ENCODE measurements around the gene MEIOSIN.

MEIOSIN gene

DNA sequence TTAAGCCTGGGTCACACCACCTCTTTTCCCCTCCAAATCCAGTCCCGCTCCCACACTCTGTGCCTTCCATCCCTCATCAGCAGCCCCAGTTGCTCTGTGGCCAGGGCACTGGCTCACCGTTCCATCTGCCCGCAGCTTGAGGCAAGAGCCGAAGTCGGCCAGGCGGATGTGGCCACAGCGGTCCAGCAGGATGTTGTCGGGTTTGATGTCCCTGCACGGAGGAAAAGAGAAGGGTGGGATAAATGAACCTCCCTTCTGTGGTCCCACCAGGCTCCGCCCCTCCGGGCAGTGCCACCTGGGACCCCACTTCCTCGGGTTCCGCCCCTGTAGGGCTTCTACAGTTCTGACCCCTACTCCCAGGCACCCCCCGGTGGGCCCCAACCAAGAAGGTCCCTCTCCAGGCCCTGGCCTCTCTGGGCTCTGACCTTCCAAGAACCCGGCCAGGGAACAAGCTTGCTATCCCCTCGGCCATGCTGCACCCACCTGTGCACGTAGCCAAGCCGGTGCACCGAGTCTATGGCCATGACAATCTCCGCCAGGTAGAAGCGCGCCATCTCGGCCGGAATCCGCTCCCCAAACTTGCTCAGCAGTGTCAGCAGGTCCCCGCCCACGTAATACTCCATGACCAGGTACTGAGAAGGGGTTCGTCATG lies 44.9 kb downstream of the MEIOSIN start:
- no peak for DNase-seq (ENCODE audit: extremely low spot score, insufficient read length, low read depth)
- FAIRE-seq: no peak

DNA sequence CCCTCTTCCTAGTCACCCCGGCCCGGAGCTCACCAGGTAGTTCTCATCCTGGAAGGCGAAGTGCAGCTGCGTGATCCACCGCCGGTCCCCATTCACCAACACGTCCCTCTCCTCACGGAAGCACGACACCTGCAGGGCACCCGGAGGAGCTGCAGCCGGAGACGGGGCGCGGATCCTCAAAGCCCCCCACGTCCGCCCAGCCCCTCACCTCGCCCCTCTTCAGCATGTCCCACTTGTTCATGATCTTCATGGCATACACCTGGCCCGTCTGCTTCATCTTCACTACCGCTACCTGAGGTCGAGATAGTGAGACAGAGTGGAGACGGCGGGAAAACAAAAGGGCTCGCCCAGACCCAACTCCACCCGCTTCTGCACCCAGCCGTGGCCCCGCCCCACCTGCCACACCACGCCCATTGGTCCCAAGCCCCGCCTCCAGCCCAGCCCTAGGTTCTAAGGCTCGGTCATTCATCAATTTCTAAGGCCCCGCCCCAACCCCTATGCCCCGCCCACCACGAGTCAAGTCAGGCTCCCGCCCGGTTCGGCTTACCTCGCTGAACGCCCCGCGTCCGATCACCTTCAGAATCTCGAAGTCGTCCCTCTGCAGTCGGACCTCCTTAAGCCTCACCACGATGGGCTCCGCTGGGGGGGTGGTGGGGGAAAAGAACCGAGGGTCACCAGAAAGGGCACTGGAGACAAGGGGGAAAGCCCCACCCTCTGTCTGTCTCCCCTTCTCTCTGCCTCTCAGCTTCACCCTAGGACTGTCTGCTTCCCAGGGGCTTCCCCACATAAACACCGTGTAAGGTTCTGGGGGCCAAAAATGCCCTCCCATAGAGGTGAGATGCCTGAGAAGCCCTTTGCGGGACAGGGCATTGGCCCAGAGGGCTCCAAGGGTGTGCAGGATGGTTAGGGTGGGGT lies 46.2 kb downstream of the MEIOSIN start:
- DNase-seq (ENCODE audit: extremely low spot score, insufficient read length, low read depth): peak; percentile 88
- peak; percentile 94 for FAIRE-seq

DNA sequence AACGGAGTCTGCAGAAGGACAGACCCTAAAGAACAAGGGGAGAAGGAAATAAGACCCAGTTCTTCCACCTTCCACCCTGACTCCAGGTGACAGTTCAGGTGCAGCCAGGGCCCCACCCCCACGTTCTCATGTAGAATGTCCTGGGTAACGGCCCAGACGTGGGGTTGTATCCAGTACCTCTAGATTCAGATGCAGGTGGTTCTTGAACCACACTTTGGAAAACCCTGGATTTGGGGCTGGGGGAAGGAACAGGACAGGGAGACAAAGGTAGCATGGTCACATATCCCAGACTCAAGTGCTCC lies 46.9 kb downstream of the MEIOSIN start:
- FAIRE-seq (no peak), DNase-seq (ENCODE audit: extremely low spot score, insufficient read length, low read depth) (no peak)

DNA sequence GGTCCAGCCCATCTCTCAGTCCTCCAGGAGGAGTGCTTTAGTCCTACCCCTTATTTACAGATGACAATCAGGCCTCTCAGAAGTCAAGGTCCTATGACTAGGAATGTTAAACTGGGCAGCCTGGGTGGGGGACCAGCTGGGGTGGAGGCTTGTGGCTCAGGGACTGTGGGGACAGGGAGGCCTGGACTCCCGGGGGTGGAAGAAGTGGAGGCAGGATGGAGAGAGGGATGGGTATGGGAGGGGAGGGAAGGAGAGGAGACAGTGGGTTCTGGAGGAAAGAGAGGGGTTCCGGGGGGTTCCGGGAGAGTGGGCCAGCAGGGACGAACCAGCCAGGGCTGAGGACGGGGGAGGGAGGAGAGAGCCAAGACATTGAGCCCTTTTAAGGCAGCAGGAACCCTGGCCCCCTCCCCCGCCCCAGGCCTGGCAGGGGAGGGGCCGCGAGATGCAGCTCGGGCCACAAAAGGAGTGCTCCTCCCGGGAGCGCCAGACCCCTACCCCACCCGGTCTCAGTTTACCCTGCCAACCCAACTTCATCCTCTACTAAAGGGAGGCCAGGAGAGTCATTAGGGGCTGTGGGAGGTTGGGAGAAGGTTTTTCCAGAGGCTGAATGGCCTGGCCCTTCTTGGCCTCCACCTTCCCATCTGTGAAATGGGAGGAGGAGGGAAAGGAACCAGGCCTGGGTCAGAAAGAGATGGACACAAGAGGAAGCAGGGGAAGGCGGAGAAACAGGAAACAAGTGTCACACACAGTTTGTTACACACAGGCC lies 47.4 kb downstream of the MEIOSIN start:
- DNase-seq (ENCODE audit: extremely low spot score, insufficient read length, low read depth) (no peak), FAIRE-seq (no peak)

DNA sequence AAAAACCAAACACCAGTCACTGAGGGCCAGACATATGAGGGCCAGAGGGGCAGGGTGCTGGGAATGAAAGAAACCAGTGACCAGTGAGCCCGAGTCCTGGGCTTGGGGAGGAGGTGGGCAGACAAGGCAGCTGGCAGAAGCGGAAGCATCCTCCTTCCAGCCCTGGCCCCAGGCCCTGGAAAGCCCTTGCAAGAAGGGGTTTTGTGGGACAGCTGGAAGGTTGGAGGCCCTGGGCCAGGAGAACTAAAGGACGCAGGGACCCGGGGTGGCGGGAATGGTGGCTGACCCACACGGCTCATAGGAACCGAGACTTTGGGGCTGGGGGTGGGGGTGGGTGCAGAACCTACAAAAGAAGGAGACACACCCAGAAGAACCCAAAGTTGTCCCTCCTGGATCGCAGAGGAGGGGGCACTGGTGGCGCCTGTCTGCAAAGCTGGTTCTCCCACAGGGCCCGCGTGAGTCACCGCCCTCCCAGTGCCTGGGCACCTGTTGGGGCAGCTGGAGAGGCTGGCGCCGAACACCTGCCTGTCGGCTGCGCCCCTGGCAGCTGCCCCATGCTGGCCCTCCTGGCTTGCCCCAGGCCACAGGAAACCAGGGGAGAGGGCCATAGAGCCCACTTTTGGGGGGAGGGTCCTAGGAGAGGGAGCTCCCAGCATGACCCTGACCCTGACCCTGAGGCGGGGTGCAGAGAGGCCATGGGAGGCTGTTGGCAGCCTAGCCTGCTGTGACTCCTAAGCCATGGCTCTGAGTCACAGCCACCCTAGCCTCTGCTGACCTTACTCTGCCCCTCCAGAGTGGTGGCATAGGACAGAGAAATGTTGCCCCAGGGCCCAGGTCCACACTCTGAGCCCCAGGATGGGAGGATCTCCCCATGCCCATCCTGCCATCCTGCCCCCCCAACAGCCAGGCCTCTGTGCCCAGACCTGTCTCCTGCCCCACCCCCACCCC lies 48.2 kb downstream of the MEIOSIN start:
- FAIRE-seq: no peak
- no peak for DNase-seq (ENCODE audit: extremely low spot score, insufficient read length, low read depth)

DNA sequence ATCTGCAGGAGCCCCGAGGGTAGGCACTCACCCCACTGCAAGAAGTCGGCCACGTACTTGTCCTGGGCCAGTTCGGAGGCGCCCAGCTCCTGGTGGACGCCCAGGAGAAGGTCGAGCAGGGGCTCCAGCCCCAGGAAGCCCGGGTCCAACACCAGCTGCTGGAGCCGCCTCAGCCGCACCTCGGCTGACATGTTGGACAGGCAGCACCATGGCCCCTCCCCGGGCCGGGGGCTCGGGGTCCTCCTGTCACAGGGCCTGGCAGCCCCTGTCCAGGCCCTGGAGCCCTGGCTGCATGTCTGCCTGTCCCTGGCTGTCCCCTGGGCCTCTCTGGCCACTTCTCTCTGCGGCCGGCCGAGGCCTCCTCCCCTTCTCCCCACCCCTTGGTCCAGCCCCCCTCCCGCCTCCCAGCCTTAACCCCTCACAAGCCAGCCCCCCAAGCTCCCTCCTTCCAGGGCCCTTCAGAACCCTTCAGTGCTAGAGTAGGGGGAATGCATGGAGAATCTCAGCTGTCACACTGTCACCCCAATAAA lies 49.0 kb downstream of the MEIOSIN start, which contains the start of gene DMPK:
DMPK (minus strand) TSS at position 329 of the 530 bp plus-strand sequence; CDS start at position 191, 138 bp downstream.
- no peak for DNase-seq (ENCODE audit: extremely low spot score, insufficient read length, low read depth)
- FAIRE-seq: no peak

DNA sequence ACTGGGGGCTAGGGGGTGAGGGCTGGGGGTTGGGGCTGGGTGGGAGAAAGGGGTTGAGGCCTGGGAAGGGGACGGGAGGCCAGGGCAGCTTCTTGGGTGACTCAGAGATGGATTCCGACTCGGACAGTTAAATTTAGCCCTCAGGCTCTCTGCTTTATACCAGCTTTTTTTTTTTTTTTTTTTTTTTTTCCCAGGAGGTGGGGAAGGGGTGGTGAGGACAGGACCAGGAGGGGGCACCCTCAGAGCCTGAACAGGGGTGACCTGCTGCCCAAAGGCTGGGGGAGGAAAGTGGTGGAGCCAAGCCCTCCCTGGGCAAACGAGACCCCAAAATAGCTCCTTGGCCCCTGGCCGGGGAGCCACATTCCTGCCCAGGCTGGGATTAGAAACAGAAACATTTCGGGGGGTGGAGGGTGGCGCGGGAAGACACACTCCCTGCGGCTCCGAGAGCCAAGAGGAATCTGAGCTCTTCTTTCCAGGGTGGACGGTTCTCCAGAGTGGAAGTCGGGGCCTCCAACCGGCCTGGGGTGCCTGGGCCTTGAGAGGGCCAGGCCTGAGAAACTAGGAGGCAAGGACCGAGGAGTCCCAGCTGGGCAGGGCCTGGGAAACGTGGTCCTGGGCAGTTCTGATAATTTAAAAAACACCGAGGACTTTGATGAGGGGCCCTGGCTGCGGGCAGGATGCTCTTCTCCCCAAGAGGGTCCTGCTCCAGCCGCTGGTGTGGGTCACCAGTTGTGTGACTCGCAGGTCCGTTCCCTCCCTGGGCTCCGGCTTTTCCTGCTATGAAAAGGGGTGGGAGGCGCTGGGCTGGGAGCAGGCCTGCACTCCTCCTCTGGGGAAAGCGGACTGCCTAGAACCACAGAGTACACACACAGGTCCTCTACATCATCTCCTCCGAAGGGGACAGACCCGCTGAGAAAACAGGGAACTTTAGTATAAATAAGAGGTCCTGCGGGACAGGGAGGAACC lies 49.9 kb downstream of the MEIOSIN start:
- no peak for FAIRE-seq

DNA sequence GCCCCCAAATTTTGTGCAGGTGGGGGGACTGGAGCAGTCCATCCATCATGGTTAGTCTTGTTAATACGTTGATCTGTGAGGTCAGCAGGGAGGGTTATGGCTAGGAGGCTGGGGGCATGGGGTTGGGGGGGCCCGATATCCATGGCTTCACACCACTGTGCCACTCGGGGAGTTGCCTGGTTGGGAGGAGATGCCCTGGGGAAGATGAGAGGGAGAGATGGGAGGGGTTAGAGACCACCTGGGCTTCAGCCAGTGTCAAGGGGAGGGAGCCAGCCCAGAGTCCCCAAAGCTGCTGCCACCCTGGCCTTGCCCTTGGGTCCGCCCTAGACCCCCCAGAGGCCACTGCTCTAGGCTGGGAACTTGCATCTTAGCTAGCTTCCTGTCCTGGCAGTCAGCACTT lies 50.9 kb downstream of the MEIOSIN start:
- no peak for FAIRE-seq
- DNase-seq (ENCODE audit: extremely low spot score, insufficient read length, low read depth): no peak

More for the DNA sequence above, 49.9 kb downstream of the MEIOSIN start:
- no peak for DNase-seq (ENCODE audit: extremely low spot score, insufficient read length, low read depth)

DNA sequence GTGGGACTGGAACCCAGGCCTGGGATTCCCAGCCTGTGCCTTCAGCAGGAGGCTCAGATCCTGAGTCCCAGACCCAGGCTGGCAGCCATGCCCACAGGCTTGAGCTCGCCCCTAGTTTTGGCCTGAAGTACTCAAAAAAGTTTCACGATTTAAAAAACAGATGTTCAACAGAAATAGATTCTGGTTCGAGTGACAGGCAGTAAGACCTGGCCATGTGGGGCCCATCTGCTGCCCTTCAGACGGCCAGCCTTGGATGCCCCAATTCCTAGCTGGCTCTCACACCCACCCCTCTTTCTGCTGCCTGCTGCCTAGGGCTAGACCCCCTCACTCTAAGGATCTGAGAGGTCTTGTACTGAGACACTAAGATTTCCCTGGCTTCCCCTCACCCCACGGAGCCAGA lies 51.9 kb downstream of the MEIOSIN start:
- DNase-seq (ENCODE audit: extremely low spot score, insufficient read length, low read depth) (no peak), FAIRE-seq (no peak)

DNA sequence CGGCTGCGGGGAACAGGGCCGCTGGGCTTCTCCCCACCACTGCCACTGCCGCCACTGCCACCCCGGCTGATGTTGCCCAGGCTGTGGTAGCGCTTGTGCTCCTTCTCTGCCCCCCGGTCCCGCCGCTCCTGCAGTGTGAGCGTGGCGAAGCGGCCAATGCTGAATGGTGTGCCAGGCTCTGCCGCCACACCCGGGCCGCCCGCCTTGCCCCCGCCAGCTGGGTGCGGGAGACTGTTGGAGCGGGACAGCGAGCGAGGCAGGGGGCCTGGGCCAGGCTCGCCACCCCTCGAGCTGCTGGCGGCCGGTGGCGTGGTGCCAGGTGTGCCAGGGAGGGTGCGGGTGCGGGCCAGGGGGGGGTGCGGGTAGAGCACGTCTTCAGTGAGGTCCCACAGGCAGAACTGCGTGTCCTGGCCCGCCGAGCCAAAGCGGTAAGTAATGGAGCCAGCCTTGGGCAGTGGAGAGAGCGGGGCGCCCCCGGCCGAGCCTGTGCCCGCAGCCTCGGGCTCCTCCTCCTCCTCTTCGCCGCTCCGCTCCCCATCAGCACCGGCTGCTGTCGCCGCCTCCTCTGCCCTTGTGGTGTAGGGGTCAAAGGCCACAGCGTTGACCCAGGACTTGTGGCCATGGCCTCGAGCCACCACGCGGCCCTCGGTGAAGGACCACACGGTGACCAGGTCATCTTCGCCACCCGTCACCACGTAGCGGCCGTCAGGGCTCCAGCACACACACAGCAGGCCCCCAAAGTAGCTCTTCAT lies 52.7 kb downstream of the MEIOSIN start:
- DNase-seq (ENCODE audit: extremely low spot score, insufficient read length, low read depth): no peak
- no peak for FAIRE-seq

DNA sequence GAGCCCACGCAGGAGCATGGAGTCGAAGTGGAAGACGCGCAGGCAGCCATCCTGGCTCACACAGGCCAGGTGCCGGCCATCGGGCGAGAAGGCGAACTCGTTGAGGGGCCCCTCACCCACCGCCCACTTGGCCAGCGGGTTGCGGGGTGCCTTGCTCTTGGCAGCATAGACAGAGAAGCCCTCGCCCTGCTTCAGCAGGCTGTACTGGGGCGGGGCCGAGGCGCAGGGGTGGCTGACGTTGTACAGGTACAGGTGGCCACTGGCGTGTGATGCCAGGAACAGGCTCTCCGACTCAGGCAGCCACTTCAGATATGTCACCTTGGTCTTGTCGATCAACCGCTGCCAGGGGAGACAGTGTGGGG lies 53.3 kb downstream of the MEIOSIN start:
- DNase-seq (ENCODE audit: extremely low spot score, insufficient read length, low read depth) (no peak), FAIRE-seq (no peak)

DNA sequence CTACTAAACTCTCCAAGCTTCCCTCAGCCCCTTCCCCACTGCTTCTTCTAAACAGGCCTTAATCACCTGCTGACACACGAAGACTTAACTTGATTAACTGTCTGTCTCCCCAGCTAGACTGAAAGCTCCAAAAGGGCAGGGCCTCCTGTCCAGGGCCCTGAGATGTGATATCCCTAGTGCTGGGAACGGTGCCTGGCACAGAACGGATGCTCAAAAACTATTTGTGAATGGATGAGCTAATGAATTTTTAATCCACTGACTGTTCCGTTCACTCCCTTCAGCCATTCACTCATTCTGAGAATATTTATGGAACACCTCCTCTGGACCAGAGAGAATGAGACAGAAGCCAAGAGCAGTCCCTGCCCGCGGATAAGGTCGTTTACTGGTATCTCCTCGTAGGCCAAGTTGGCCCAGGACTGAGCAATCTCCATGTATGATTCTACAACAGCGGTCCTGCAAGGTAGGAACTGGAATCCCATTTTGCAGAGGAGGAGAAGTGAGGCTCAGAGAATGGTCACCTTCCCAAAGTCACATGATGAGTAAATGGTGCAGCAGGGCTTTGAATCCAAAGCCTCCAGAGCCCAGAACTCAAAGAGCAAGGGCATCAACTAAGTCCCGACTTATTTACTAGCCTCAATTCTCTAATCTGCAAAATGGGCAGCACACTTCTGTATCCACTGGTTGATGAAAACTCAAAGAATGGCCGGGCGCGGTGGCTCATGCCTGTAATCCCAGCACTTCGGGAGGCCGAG lies 56.0 kb downstream of the MEIOSIN start:
- FAIRE-seq (no peak), DNase-seq (ENCODE audit: extremely low spot score, insufficient read length, low read depth) (no peak)

DNA sequence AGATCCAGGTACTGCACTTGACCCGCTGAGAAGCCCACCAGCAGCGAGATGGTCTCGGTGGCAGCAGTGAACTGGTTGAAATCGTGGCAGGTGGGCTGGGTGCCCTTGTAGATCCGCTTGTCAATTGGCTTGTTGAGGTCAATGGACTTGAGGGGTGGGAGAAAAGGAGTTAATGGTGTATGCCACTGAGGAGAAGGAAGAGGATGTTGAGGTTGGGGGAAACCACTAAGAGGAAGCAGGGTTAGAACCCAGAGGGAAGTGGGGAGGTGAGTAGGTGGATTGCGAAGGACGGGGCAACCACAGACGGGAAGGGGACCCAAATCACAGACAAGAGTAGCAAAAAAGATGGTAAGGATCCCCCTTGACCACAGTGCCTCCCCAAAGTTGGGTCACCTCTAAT lies 57.7 kb downstream of the MEIOSIN start:
- DNase-seq (ENCODE audit: extremely low spot score, insufficient read length, low read depth) (no peak), FAIRE-seq (peak; percentile 73)

DNA sequence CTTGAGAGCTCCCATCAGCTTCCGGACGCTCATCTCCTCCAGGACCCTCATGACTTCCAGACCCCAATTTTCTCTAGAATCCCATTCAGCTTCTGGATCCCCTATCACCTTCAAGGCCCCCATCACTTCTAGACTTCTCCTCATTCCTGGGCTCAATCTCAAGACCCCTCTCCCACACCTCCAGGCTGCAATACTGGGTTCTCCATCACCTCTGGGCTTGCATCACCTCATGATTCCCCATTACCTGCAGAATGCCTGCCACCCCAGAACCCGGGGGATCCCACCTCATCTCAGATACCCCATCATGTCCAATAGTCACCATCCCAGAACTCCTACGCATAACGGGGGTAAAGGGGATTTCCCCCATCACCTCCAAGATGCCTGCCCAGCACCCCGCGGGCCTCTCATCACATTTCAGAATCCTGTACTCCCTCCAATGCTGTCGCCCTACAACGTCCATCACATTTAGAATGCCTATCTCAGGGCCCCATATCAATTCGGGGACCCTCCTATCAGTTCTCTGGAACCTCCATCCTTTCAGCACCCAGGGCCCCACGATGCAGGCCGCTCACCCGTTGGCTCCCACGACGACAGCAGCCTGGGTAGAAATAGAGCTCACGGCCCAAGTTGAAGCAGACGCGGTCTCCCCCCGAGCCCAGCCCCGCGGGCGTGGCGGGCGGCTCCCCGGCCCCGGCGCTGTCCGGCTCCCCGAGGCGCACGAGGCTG lies 58.7 kb downstream of the MEIOSIN start:
- no peak for FAIRE-seq
- DNase-seq (ENCODE audit: extremely low spot score, insufficient read length, low read depth): no peak

DNA sequence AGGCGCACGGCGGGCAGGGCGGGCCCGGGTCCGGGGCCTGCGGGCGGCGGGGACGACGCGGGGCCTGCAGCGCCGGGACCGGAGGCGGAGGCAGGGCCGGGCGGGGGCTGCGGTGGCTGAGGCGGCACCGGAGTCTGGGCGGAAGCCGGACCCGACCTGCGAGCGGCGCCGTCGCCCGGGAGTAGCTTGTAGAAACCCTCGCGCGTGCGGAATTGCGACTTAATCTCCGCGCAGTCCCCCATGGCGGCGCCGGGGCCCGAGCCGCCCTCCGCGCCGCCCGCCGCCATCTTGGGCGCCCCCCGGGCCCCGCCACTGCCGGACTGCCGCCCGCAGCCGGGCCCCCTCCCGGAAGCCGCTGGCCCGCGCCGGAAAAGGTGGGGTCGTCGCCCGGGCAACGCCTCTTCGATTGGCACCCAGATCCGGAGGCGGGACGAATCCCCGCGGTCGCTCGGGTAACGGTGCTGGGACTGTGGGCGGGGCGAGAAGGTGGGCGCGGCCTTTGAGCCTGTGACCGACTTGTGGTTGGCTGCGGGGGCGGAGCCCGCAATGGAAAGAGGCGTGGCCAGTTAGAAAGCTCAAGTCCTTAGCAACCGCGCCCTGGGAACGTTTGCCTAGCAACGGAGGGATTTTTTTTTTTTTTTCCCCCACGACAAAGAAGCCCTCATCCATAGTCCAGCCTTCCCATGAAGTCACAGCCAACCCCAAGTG lies 59.4 kb downstream of the MEIOSIN start, which contains the start of gene DMWD:
DMWD (minus strand) TSS at position 376 of the 708 bp plus-strand sequence; CDS start at position 287, 89 bp downstream.
- DNase-seq (ENCODE audit: extremely low spot score, insufficient read length, low read depth) (peak; percentile 97), FAIRE-seq (peak; percentile 98)

DNA sequence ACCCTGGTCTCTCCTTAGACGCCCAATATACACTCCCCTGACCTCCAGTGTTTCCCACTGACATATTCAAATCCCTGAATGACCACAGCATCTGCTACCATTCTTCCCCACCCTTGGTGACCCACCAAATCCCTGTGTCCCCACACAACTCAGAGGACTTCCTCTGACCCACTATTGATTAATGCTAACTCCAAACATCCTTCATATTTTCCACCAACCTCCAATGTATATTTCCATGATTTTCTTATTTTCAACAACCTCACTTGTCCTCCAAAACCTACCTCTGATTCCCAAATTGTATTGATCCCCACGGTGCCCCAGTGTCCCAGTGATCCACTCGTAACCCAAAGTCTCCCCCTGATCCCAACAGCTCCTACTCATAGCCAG lies 59.9 kb downstream of the MEIOSIN start:
- no peak for DNase-seq (ENCODE audit: extremely low spot score, insufficient read length, low read depth)
- no peak for FAIRE-seq

Measured in GM18507 (cell line).